Measurements from ENCODE around the gene BIVM. TPM values are rescaled to one million over a fixed set of nuclear protein-coding genes. Genes with fewer than 3 reads are reported as not detected.
A peak's percentile ranks its signal among the peaks of the same experiment; 100 is the strongest.

The BIVM gene
- total RNA-seq, 1 donor from 2014 or later = 14.6 TPM

- no peak for TF ChIP-seq CTCF (conservative IDR thresholded peaks at IDR 0.05; ENCODE audit: low read depth, low read length)
- no peak overlapping the region for H3K4me3 ChIP-seq (ENCODE audit: low read depth, low read length)
- DNase-seq (ENCODE audit: low read depth) = no peak
These were observed 18.3 kb downstream of the BIVM start for GRCh38 chr13:102817241-102817640.

GRCh38 chr13:102817907-102818306 lies 19.0 kb downstream of the BIVM start:
- peak; percentile 99 for DNase-seq (ENCODE audit: low read depth)

GRCh38 chr13:102825400-102825799 lies 26.5 kb downstream of the BIVM start:
- DNase-seq (ENCODE audit: low read depth) = no peak
- no peak for TF ChIP-seq CTCF (conservative IDR thresholded peaks at IDR 0.05; ENCODE audit: low read depth, low read length)
- H3K4me3 ChIP-seq (ENCODE audit: low read depth, low read length) = no peak overlapping the region

More at GRCh38 chr13:102817907-102818306, 19.0 kb downstream of the BIVM start:
- TF ChIP-seq CTCF (conservative IDR thresholded peaks at IDR 0.05; ENCODE audit: low read depth, low read length) = no peak
- H3K4me3 ChIP-seq (ENCODE audit: low read depth, low read length) = no peak overlapping the region

GRCh38 chr13:102825921-102826706 lies 27.2 kb downstream of the BIVM start:
- peak; percentile 97 for DNase-seq (ENCODE audit: low read depth)
- H3K4me3 ChIP-seq (ENCODE audit: low read depth, low read length) = no peak overlapping the region
- TF ChIP-seq CTCF (conservative IDR thresholded peaks at IDR 0.05; ENCODE audit: low read depth, low read length) = peak; percentile 42

GRCh38 chr13:102830646-102831045 lies 31.7 kb downstream of the BIVM start:
- DNase-seq (ENCODE audit: low read depth) = no peak
- no peak overlapping the region for H3K4me3 ChIP-seq (ENCODE audit: low read depth, low read length)
- no peak for TF ChIP-seq CTCF (conservative IDR thresholded peaks at IDR 0.05; ENCODE audit: low read depth, low read length)

GRCh38 chr13:102836471-102836870 lies 37.6 kb downstream of the BIVM start:
- TF ChIP-seq CTCF (conservative IDR thresholded peaks at IDR 0.05; ENCODE audit: low read depth, low read length) = no peak
- no peak for DNase-seq (ENCODE audit: low read depth)
- no peak overlapping the region for H3K4me3 ChIP-seq (ENCODE audit: low read depth, low read length)

GRCh38 chr13:102838273-102838672 lies 39.4 kb downstream of the BIVM start:
- no peak for DNase-seq (ENCODE audit: low read depth)
- no peak for TF ChIP-seq CTCF (conservative IDR thresholded peaks at IDR 0.05; ENCODE audit: low read depth, low read length)
- H3K4me3 ChIP-seq (ENCODE audit: low read depth, low read length) = no peak overlapping the region
